ENCODE measurements around the gene OR14I1. TPM values are rescaled to one million over a fixed set of nuclear protein-coding genes. Genes with fewer than 3 reads are reported as not detected.
"Not testable (repeated sequence)": the region's sequence is repeated elsewhere in the genome, so short reads cannot be mapped to it uniquely, and the experiment has no call there.

Gene OR14I1
- total RNA-seq, 1 experiment from 2014 or later: not detected

- DNase-seq (ENCODE audit: extremely low read depth, low read depth): no peak
Measured at GRCh38 chr1:248688527-248689298, 13.9 kb downstream of the OR14I1 start.

- no peak for DNase-seq (ENCODE audit: extremely low read depth, low read depth)
Measured at GRCh38 chr1:248686815-248687214, 15.8 kb downstream of the OR14I1 start.

GRCh38 chr1:248681651-248682050 is 20.9 kb downstream of the OR14I1 start:
- DNase-seq (ENCODE audit: extremely low read depth, low read depth): no peak

DNA sequence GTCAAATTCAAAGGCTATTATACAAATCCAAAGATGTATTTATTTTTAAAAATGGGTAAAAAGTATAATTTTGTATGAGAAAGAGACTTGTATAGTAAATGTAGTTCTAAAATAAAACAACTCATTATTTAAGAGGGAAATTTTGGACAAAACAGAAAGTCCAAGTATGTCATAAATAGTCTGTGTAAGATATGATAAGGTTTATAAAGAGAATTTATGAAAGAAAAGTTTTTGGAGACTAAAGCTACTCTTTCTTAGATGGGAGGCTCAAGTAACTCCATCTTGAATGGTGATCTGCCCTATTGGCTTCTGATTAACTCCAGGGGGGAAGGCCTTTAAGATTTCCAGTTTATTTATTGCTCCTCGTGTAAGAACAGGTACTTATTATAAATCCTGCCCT is 32.6 kb downstream of the OR14I1 start:
- no peak for DNase-seq (ENCODE audit: extremely low read depth, low read depth)

GRCh38 chr1:248663453-248664328 is 38.9 kb downstream of the OR14I1 start:
- DNase-seq (ENCODE audit: extremely low read depth, low read depth): not testable (repeated sequence)

DNA sequence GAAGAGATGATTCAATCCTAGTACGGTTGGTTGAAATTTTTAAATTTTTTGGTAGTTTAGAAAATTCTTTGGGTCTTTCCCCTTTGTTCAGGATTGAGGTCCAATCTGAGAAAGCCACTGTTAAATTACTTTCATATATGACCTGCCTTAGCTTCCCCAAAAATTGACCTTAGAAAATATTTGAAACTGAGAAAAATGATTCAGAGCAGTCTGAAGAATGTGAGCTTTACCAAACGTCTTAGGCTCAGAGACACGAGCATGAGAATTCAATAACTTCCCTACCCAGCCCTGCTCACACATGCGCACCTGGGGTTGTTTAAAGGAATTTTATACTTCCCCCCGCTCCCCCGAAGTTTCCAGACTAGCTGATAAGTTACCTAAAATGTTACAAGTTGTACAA is 45.8 kb downstream of the OR14I1 start:
- DNase-seq (ENCODE audit: extremely low read depth, low read depth): not testable (repeated sequence)

GRCh38 chr1:248655354-248655753 is 47.2 kb downstream of the OR14I1 start, which contains the start of gene OR2T27:
OR2T27 (minus strand) TSS chr1:248655528; CDS start chr1:248650884, 4,644 bp downstream.
- DNase-seq (ENCODE audit: extremely low read depth, low read depth): not testable (repeated sequence)

Small RNAs within 50 kb of the gene (small RNA-seq; reads per million reads assigned to genes)
- 0 reads per million in 2 experiments for gene AHCYP8

Other genes starting within 250 kb of the OR14I1 start
- gene OR2T3, start 229.4 kb downstream of the OR14I1 start, total RNA-seq (2014; rRNA removed; shearing (Covaris generic)): not detected in 2 replicates
- not detected in 2 replicates for gene OR2T5, start 214.2 kb downstream of the OR14I1 start, total RNA-seq (2014; rRNA removed; shearing (Covaris generic))
- gene OR2G6, start 194.7 kb downstream of the OR14I1 start, total RNA-seq (2014; rRNA removed; shearing (Covaris generic)): not detected in 2 replicates
- gene OR2T29, start 140.0 kb downstream of the OR14I1 start, total RNA-seq (2014; rRNA removed; shearing (Covaris generic)): not detected in 2 replicates
- gene OR2T34, start 128.0 kb downstream of the OR14I1 start, total RNA-seq (2014; rRNA removed; shearing (Covaris generic)): not detected in 2 replicates
- not detected in 2 replicates for gene OR2T10, start 105.1 kb downstream of the OR14I1 start, total RNA-seq (2014; rRNA removed; shearing (Covaris generic))
- not detected in 2 replicates for gene OR2T11, start 67.7 kb downstream of the OR14I1 start, total RNA-seq (2014; rRNA removed; shearing (Covaris generic))
- not detected in 2 replicates for gene OR2T35, start 57.5 kb downstream of the OR14I1 start, total RNA-seq (2014; rRNA removed; shearing (Covaris generic))
- not detected in 2 replicates for gene OR2T27, start 47.2 kb downstream of the OR14I1 start, total RNA-seq (2014; rRNA removed; shearing (Covaris generic))
- not detected in 2 replicates for gene LYPD8, start 53.0 kb upstream of the OR14I1 start, total RNA-seq (2014; rRNA removed; shearing (Covaris generic))
- gene SH3BP5L, start 123.1 kb upstream of the OR14I1 start, total RNA-seq (2014; rRNA removed; shearing (Covaris generic)): 20.5 and 23.6 TPM in 2 replicates
- 33.0 and 38.6 TPM in 2 replicates for gene ZNF672, start 135.5 kb upstream of the OR14I1 start, total RNA-seq (2014; rRNA removed; shearing (Covaris generic))
- 34.6 and 40.2 TPM in 2 replicates for gene ZNF692, start 156.3 kb upstream of the OR14I1 start, total RNA-seq (2014; rRNA removed; shearing (Covaris generic))
- gene PGBD2, start 203.5 kb upstream of the OR14I1 start, total RNA-seq (2014; rRNA removed; shearing (Covaris generic)): 4.1 and 7.5 TPM in 2 replicates

Data from NCI-H460 (cell line).